ENCODE data around the gene FAM177A1. TPM values are rescaled to one million over a fixed set of nuclear protein-coding genes. Genes with fewer than 3 reads are reported as not detected.

Gene FAM177A1
- total and polyA plus RNA-seq, 11 donors = 56.3 to 129 (median 97.1) TPM

DNA sequence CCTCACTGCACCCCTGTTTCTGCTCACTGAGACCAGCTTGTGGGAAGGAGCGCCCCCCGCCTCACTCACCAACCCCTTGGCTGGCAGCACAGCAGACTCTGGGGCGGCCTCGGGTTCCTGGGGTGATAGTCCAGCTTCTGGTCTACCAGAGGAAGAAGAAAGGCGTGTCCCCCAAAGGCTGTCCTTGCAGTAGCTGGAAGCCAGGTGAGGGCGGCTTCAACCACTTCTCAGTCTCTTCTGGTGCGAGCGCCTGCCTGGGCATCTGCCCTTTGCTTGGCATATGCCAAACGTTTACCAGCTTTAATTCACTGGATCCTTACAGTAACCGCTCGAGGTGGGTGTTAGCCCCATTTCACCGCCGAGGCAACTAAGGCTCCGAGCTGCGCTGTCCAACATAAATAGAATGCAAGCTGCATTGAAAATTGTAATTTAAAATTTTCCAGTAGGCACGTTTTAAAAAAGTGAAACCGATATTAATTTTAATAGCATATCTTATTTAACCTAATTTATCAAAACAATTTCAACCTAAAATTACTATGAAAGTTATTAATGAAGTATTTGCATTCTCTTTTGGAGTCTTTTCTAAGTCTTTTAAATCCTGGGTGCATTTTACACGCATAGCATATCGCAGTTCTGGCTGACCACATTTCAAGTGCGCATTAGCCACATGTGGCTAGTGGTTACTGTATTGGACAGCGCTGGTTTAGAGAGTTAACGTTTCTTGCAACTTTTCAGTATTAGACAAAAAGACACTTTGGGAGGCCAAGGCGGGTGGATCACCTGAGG, 872 bp downstream of the FAM177A1 start:
- intact Hi-C loops (cut with DNase I) = loop anchor here in 7 of 10 donors (1.0 to 10.0 kb wide), 10 partner anchors 62 to 365 kb away; partner anchors contain the start of genes PPP2R3C (in 4 of the 7), SRP54 (in 4 of the 7), NFKBIA (in 3 of the 7) and CFL2 (in 1 of the 7)
- DNase-seq = no peak

GRCh38 chr14:35047976-35048513, 2.0 kb downstream of the FAM177A1 start:
- H3K27me3 ChIP-seq = no peaks in the 10 kb centered on the region
- DNase-seq (no peak), ATAC-seq (no peak)
- no peaks in the 10 kb centered on the region for H3K9me3 ChIP-seq
- H3K27ac ChIP-seq = peak overlapping the region in 6 of 12 donors; percentile 1 to 99 (median 60)
- H3K4me3 ChIP-seq = peak overlapping the region in 7 of 12 donors; percentile 62 to 95 (median 89)
- intact Hi-C loops (cut with DNase I) = loop anchor here in 7 of 10 donors (2.0 to 10.0 kb wide), 9 partner anchors 63 to 364 kb away; partner anchors contain the start of genes SRP54 (in 4 of the 7), NFKBIA (in 3 of the 7), PPP2R3C (in 3 of the 7) and CFL2 (in 1 of the 7)
- peaks cover 0 to 42% (median 16%) of the 10 kb centered on the region in 9 donors for H3K36me3 ChIP-seq
- 64 to 73% (median 69%) methylated on average over 4 of the region's 4 CpGs for WGBS, 4 donors
- peaks cover 0 to 46% (median 32%) of the 10 kb centered on the region in 12 donors for H3K4me1 ChIP-seq
- TF ChIP-seq POLR2A (IDR thresholded peaks at IDR 0.05) (no peak), CTCF (IDR thresholded peaks at IDR 0.05) (no peak)

More for the DNA sequence above, 872 bp downstream of the FAM177A1 start:
- peak; percentile 4 to 27 (median 22) for ATAC-seq
- peaks cover 0 to 46% (median 32%) of the 10 kb centered on the region in 12 donors for H3K4me1 ChIP-seq
- H3K36me3 ChIP-seq = peaks cover 0 to 31% (median 7%) of the 10 kb centered on the region in 9 donors
- TF ChIP-seq POLR2A (IDR thresholded peaks at IDR 0.05) (no peak), CTCF (IDR thresholded peaks at IDR 0.05) (no peak)
- 28 to 29% (median 29%) methylated on average over 23 of the region's 23 CpGs for WGBS, 4 donors
- peak overlapping the region; percentile 91 to 99 (median 96) for H3K27ac ChIP-seq
- no peaks in the 10 kb centered on the region for H3K27me3 ChIP-seq
- no peaks in the 10 kb centered on the region for H3K9me3 ChIP-seq
- peak overlapping the region; percentile 62 to 95 (median 84) for H3K4me3 ChIP-seq

DNA sequence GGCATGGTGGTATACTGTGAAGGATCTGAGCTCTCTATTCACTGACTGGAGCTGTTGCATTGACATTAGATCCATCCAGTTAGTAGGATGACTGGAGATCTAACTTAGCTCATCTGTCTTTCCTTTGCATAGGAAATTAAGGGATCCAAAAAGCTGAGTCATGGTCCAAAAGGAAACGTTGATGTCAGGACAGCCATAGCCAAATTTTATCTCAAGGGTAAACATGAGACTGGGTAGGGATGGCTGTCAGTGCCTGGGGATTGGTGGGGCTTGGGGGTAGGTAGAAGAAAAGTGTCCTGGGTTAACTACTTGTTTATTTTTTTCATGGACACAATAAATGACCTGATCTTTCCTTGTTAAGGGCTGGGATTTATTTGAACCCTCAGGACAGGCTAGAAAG, 4.6 kb downstream of the FAM177A1 start:
- 0 to 8% (median 1%) methylated on average over 1 of the region's 1 CpG for WGBS, 4 donors
- Histone ChIP-seq H3K4me3 (no peak overlapping the region), H3K4me1 (peaks cover 0 to 43% (median 28%) of the 10 kb centered on the region in 12 donors), H3K27ac (peak overlapping the region in 11 of 12 donors; percentile 38 to 86 (median 66)), H3K36me3 (peaks cover 0 to 68% (median 39%) of the 10 kb centered on the region in 9 donors), H3K9me3 (no peaks in the 10 kb centered on the region), H3K27me3 (no peaks in the 10 kb centered on the region)
- no peak for TF ChIP-seq POLR2A (IDR thresholded peaks at IDR 0.05)
- no peak for TF ChIP-seq CTCF (IDR thresholded peaks at IDR 0.05)
- peak; percentile 30 to 66 (median 49) for ATAC-seq
- peak in 4 of 5 donors; percentile 27 to 44 (median 38) for DNase-seq
- intact Hi-C loops (cut with DNase I) = no loop called here

- H3K27ac ChIP-seq = peak overlapping the region in 4 of 12 donors; percentile 65 to 86 (median 69)
- intact Hi-C loops (cut with DNase I) = no loop called here
- peaks cover 0 to 74% (median 49%) of the 10 kb centered on the region in 9 donors for H3K36me3 ChIP-seq
- no peak for TF ChIP-seq CTCF (IDR thresholded peaks at IDR 0.05)
- TF ChIP-seq POLR2A (IDR thresholded peaks at IDR 0.05) = no peak
- H3K4me3 ChIP-seq = no peak overlapping the region
- DNase-seq (no peak), ATAC-seq (no peak)
- H3K27me3 ChIP-seq = no peaks in the 10 kb centered on the region
- 91 to 100% (median 99%) methylated on average over 1 of the region's 1 CpG for WGBS, 4 donors
- no peaks in the 10 kb centered on the region for H3K9me3 ChIP-seq
- H3K4me1 ChIP-seq = peaks cover 0 to 42% (median 27%) of the 10 kb centered on the region in 12 donors
Observed at GRCh38 chr14:35051796-35052195, 5.7 kb downstream of the FAM177A1 start.

All from heart left ventricle (tissue), 16 donors.